SK-N-SH (cell line): ENCODE data around the gene PSMA6. TPM values are rescaled to one million over a fixed set of nuclear protein-coding genes. Genes with fewer than 3 reads are reported as not detected.

Experiments used
- CTCF ChIA-PET: fragments of 300-600, 350-600 bp; formaldehyde crosslinking; extraction: SDS; loops from one replicate; lab custom pipeline; 2021; lab: Yijun Ruan, JAX
- POLR2A ChIA-PET: fragments of 350-600 bp; sonication (Branson Sonifier 250); formaldehyde crosslinking; extraction: SDS; loops from one replicate; lab custom pipeline; 2020; ENCODE audit warnings: antibody characterized with exemption, inconsistent platforms; lab: Yijun Ruan, JAX
- DNase-seq: peaks from one replicate; pipeline ENCODE4 v3.0.0; 2012
- H2AFZ ChIP-seq: fragments of 200-600 bp; sonication (generic); 2 replicates; pipeline ENCODE4 v1.8.1; 2016; ENCODE audit warnings: antibody characterized with exemption, mild to moderate bottlenecking, low read depth
- H3F3A ChIP-seq: fragments of 200-600 bp; sonication (generic); replicated peaks from 2 replicates; pipeline ENCODE3; 2016; ENCODE audit warnings: antibody characterized with exemption, mild to moderate bottlenecking; ENCODE audit not compliant: insufficient read depth
- H3K27ac ChIP-seq, 2 experiments: fragments of 200-500 bp in 1 of 2; fragments of 200-600 bp in 1 of 2; sonication (Bioruptor generic) in 1 of 2; sonication (generic), shearing (Covaris generic) in 1 of 2; 2 replicates each; pipeline versions ENCODE4 v1.5.1 to v1.6.1; 2014 to 2016; ENCODE audit warnings: low read depth in 2 of 2, inconsistent platforms in 1 of 2, low read length in 1 of 2, mild to moderate bottlenecking in 1 of 2, mixed read lengths in 1 of 2
- H3K27me3 ChIP-seq: fragments of 200-600 bp; sonication (generic), shearing (Covaris generic); 2 replicates; pipeline ENCODE4 v1.6.1; 2016; ENCODE audit warnings: mixed run types; ENCODE audit not compliant: insufficient read depth
- H3K36me3 ChIP-seq, 2 experiments: fragments of 200-500 bp in 1 of 2; fragments of 200-600 bp in 1 of 2; sonication (Bioruptor generic) in 1 of 2; sonication (generic) in 1 of 2; replicated peaks in 1 of 2; 2 replicates each; pipeline versions ENCODE3 to v1.5.1; 2014 to 2016; ENCODE audit warnings: low read length in 1 of 2, mild to moderate bottlenecking in 1 of 2; ENCODE audit not compliant: insufficient read depth in 2 of 2, control insufficient read depth in 1 of 2
- H3K4me1 ChIP-seq, 2 experiments: fragments of 200-500 bp in 1 of 2; fragments of 200-600 bp in 1 of 2; sonication (Bioruptor generic) in 1 of 2; sonication (generic), shearing (Covaris generic) in 1 of 2; 2 replicates each; pipeline versions ENCODE4 v1.5.1 to v1.6.1; 2014 to 2016; ENCODE audit warnings: low read depth in 1 of 2, low read length in 1 of 2, mixed run types in 1 of 2; ENCODE audit not compliant: insufficient read depth in 2 of 2, control insufficient read depth in 1 of 2
- H3K4me2 ChIP-seq: fragments of 200-600 bp; sonication (generic), shearing (Covaris generic); 2 replicates; pipeline ENCODE4 v1.6.1; 2017; ENCODE audit warnings: mixed run types
- H3K4me3 ChIP-seq, 2 experiments: fragments of 200-500 bp in 1 of 2; fragments of 200-600 bp in 1 of 2; sonication (Bioruptor generic) in 1 of 2; sonication (generic), shearing (Covaris generic) in 1 of 2; 2 replicates each; pipeline versions ENCODE4 v1.5.1 to v1.8.1; 2014 to 2016; ENCODE audit warnings: low read depth in 2 of 2, inconsistent platforms in 1 of 2, low read length in 1 of 2, mild to moderate bottlenecking in 1 of 2, mixed read lengths in 1 of 2, moderate library complexity in 1 of 2
- H3K79me2 ChIP-seq: fragments of 200-600 bp; sonication (generic); 2 replicates; pipeline ENCODE4 v1.8.1; 2017; ENCODE audit warnings: mild to moderate bottlenecking; ENCODE audit not compliant: insufficient read depth
- H3K9ac ChIP-seq: fragments of 200-600 bp; sonication (generic); 2 replicates; pipeline ENCODE4 v1.6.1; 2017; ENCODE audit warnings: mixed run types
- H3K9me2 ChIP-seq: fragments of 200-600 bp; sonication (generic); 2 replicates; pipeline ENCODE4 v1.6.1; 2017; ENCODE audit warnings: mixed run types
- H3K9me3 ChIP-seq: fragments of 200-600 bp; sonication (generic); 2 replicates; pipeline ENCODE4 v1.6.1; 2017; ENCODE audit warnings: mixed run types, mild to moderate bottlenecking, moderate library complexity
- H4K20me1 ChIP-seq: fragments of 200-600 bp; sonication (generic); 2 replicates; pipeline ENCODE4 v1.6.1; 2017; ENCODE audit warnings: mild to moderate bottlenecking, mixed run types; ENCODE audit not compliant: insufficient read depth
- EZH2phosphoT487 ChIP-seq: fragments of 200-600 bp; sonication (generic); IDR thresholded peaks from 2 replicates; pipeline ENCODE4 v1.6.1; 2017; ENCODE audit warnings: low read depth, mixed run types, mild to moderate bottlenecking, antibody characterized with exemption, moderate library complexity, borderline replicate concordance
- FOSL2 ChIP-seq: IDR thresholded peaks from 2 replicates; pipeline ENCODE4 v1.4.0; 2012; ENCODE audit warnings: low read depth, mild to moderate bottlenecking, moderate library complexity, borderline replicate concordance
- FOXM1 ChIP-seq: IDR thresholded peaks from 2 replicates; pipeline ENCODE4 v1.4.0; 2012; ENCODE audit warnings: low read depth, mild to moderate bottlenecking
- GATA2 ChIP-seq: sonication (generic); formaldehyde crosslinking; IDR thresholded peaks from 2 replicates; pipeline ENCODE4 v1.5.0; 2020; ENCODE audit warnings: mild to moderate bottlenecking, missing genetic modification reagents
- JUND ChIP-seq: IDR thresholded peaks from 2 replicates; pipeline ENCODE4 v1.4.0; 2012
- RFX5 ChIP-seq: IDR thresholded peaks from 2 replicates; pipeline ENCODE4 v1.6.1; 2012; ENCODE audit warnings: mild to moderate bottlenecking, improper control_type of control experiment, low read length
- RXRA ChIP-seq: IDR thresholded peaks from 2 replicates; pipeline ENCODE4 v1.4.0; 2012; ENCODE audit warnings: low read depth, mild to moderate bottlenecking, borderline replicate concordance
- WGBS: methylation state at CpG from one replicate; pipeline ENCODE4 v1.1.6; 2017; ENCODE audit warnings: low lambda C conversion rate; 5-methylcytosine and 5-hydroxymethylcytosine counted together
- polyA plus RNA-seq, 3 experiments: library from polyadenylated mRNA; depleted of rRNA; stranded (reverse); fragments of >200 nt; gene quantifications; 2 replicates each; pipeline ENCODE4 v1.2.3, GENCODE V29; 2012
- TF ChIP-seq, protein P1 (sequence below): fragments of 150-350 bp; IDR thresholded peaks from 2 replicates; pipeline ENCODE4 v1.6.1; 2016; ENCODE audit warnings: mild to moderate bottlenecking, low read depth, low read length
- TF ChIP-seq, protein P2 (sequence below): IDR thresholded peaks from 2 replicates; pipeline ENCODE4 v1.4.0; 2012; ENCODE audit warnings: low read depth
- TF ChIP-seq, protein P3 (sequence below): IDR thresholded peaks from 2 replicates; pipeline ENCODE4 v1.4.0; 2012; ENCODE audit warnings: low read depth, borderline replicate concordance
- TF ChIP-seq, protein P4 (sequence below): fragments of 150-350 bp; IDR thresholded peaks from 2 replicates; pipeline ENCODE4 v1.6.1; 2017; ENCODE audit warnings: antibody characterized with exemption, low read length, low read depth, borderline replicate concordance
- TF ChIP-seq, protein P5 (sequence below): fragments of 200-600 bp; sonication (generic); IDR thresholded peaks from 2 replicates; pipeline ENCODE4 v1.6.1; 2017; ENCODE audit warnings: antibody characterized with exemption, mild to moderate bottlenecking, moderate library complexity
- TF ChIP-seq, protein P6 (sequence below): IDR thresholded peaks from 2 replicates; pipeline ENCODE4 v1.6.1; 2012; ENCODE audit warnings: mild to moderate bottlenecking, low read depth, low read length, moderate library complexity

The PSMA6 gene
- polyA plus RNA-seq, 1 of the 3 experiments (the other 2 are of a cell fraction) = 174 TPM

DNA sequence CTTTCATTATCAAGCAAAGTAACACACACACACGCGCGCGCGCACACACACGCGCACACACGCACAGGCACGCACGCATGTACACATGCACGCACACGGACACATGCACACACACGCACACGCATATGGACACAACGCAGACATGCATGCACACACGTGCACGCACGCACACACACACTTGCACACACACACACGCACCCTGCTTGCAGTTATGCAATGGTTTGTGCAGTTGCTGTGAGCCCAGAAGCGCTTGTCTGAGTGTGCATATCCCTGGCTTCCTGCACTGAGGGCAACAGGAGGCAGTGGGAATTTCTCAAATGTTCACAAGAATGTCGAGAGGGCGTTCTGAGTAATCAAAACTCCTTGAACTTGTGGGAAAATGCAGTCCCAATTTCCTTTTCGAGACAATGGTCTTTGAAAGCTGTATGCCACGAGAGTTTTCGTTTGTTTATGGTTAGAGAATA, 70.8 kb downstream of the PSMA6 start:
- no peaks in the 10 kb centered on the region for H3K27me3 ChIP-seq
- H3K36me3 ChIP-seq = no peaks in the 10 kb centered on the region
- ChIA-PET POLR2A (interaction anchor here (1.2 kb wide), 1 partner anchor 42 kb away, joined by 3 read pairs; the partner anchor contains the start of gene NFKBIA), CTCF (interaction anchor here (0.7 kb wide), 1 partner anchor 1190 kb away, joined by 3 read pairs; no protein-coding TSS in a partner anchor)
- no peak for TF ChIP-seq GATA2 (CRISPR knock-in tag)
- no peak overlapping the region for H3K9ac ChIP-seq
- H3K9me2 ChIP-seq = no peaks in the 10 kb centered on the region
- H3K4me3 ChIP-seq = no peak overlapping the region
- H3F3A ChIP-seq = peaks cover 6% of the 10 kb centered on the region
- no peak for DNase-seq
- no peak overlapping the region for H3K27ac ChIP-seq
- no peaks in the 10 kb centered on the region for H4K20me1 ChIP-seq
- WGBS = 91% methylated on average over 25 of the region's 25 CpGs
- peaks cover 0 to 17% of the 10 kb centered on the region in 2 experiments; a peak in 2 of 4 replicates for H3K4me1 ChIP-seq
- no peaks in the 10 kb centered on the region for H3K79me2 ChIP-seq
- no peak overlapping the region for H3K4me2 ChIP-seq
- H3K9me3 ChIP-seq = no peaks in the 10 kb centered on the region
- 0 out of 2 replicates have a peak overlapping the region, but pooled peaks have one; percentile 62 for H2AFZ ChIP-seq

DNA sequence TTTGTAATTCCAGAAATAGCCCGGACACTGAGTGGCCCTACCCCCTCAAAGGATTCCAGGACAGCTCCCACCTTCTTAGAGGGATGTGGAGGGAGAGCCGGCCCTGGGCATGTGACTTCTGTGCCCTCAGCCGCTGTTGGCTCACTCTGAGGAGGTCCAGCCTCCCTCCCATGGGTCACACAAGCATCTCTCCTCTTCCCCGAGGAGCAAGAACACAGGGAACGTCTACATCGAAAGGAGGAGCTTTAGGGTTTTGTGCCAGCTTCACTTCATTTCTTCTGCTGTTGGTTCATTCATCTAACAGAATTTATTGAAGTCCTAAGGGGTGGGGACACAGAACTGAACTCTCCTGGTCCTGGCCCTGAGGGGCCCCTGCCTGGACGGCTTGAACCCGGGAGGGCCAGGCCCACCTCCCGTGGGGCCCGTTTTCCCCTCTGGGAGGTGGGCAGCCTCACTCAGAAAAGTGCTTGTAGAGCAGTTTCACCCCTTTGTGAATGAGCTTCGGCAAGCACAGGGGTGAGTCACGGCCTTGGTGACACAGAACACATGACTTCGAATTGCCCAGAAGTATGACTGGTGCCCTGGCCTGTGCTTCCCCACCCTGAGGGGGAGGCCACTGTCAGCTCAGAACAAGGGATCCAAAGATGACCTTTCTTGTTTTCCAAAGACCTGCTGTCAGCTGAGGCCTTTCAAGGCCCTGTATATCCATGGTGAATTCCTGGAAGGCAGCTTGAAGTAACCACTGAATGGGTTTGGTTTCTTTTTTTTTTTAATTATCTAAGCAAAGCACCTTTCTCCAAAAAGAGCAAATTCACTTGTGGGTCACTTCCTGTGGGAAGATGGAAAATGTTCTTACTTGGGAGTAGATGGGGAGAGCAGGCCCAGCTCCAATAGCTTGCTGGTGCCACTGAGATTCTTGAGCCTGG, 73.2 kb downstream of the PSMA6 start:
- Histone ChIP-seq H3K27me3 (no peaks in the 10 kb centered on the region), H3K27ac (peak overlapping the region in 1 of 2 experiments; percentile 67; a peak in 2 of 4 replicates), H3K9ac (0 out of 2 replicates have a peak overlapping the region, but pooled peaks have one; percentile 5), H3K36me3 (no peaks in the 10 kb centered on the region), H3K9me2 (no peaks in the 10 kb centered on the region), H3K4me1 (peaks cover 0 to 17% of the 10 kb centered on the region in 2 experiments; a peak in 2 of 4 replicates), H3K4me3 (no peak overlapping the region), H3K4me2 (no peak overlapping the region), H4K20me1 (no peaks in the 10 kb centered on the region), H3K79me2 (no peaks in the 10 kb centered on the region), H3K9me3 (no peaks in the 10 kb centered on the region), H2AFZ (peak overlapping the region; percentile 74), H3F3A (peaks cover 6% of the 10 kb centered on the region)
- no peak for DNase-seq
- WGBS = 37% methylated on average over 10 of the region's 13 CpGs
- ChIA-PET CTCF (no interaction called here), POLR2A (no interaction called here)
- TF ChIP-seq JUND (peak; percentile 72), RXRA (no peak), FOSL2 (peak; percentile 78), EZH2phosphoT487 (no peak), RFX5 (no peak), FOXM1 (no peak), GATA2 (CRISPR knock-in tag) (no peak)
- TF ChIP-seq, protein P1, sequence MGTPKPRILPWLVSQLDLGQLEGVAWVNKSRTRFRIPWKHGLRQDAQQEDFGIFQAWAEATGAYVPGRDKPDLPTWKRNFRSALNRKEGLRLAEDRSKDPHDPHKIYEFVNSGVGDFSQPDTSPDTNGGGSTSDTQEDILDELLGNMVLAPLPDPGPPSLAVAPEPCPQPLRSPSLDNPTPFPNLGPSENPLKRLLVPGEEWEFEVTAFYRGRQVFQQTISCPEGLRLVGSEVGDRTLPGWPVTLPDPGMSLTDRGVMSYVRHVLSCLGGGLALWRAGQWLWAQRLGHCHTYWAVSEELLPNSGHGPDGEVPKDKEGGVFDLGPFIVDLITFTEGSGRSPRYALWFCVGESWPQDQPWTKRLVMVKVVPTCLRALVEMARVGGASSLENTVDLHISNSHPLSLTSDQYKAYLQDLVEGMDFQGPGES = no peak
- TF ChIP-seq, protein P2, sequence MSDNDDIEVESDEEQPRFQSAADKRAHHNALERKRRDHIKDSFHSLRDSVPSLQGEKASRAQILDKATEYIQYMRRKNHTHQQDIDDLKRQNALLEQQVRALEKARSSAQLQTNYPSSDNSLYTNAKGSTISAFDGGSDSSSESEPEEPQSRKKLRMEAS = peak; percentile 95
- TF ChIP-seq, protein P3, sequence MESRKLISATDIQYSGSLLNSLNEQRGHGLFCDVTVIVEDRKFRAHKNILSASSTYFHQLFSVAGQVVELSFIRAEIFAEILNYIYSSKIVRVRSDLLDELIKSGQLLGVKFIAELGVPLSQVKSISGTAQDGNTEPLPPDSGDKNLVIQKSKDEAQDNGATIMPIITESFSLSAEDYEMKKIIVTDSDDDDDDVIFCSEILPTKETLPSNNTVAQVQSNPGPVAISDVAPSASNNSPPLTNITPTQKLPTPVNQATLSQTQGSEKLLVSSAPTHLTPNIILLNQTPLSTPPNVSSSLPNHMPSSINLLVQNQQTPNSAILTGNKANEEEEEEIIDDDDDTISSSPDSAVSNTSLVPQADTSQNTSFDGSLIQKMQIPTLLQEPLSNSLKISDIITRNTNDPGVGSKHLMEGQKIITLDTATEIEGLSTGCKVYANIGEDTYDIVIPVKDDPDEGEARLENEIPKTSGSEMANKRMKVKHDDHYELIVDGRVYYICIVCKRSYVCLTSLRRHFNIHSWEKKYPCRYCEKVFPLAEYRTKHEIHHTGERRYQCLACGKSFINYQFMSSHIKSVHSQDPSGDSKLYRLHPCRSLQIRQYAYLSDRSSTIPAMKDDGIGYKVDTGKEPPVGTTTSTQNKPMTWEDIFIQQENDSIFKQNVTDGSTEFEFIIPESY = no peak
- TF ChIP-seq, protein P4, sequence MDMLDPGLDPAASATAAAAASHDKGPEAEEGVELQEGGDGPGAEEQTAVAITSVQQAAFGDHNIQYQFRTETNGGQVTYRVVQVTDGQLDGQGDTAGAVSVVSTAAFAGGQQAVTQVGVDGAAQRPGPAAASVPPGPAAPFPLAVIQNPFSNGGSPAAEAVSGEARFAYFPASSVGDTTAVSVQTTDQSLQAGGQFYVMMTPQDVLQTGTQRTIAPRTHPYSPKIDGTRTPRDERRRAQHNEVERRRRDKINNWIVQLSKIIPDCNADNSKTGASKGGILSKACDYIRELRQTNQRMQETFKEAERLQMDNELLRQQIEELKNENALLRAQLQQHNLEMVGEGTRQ = no peak
- TF ChIP-seq, protein P5, sequence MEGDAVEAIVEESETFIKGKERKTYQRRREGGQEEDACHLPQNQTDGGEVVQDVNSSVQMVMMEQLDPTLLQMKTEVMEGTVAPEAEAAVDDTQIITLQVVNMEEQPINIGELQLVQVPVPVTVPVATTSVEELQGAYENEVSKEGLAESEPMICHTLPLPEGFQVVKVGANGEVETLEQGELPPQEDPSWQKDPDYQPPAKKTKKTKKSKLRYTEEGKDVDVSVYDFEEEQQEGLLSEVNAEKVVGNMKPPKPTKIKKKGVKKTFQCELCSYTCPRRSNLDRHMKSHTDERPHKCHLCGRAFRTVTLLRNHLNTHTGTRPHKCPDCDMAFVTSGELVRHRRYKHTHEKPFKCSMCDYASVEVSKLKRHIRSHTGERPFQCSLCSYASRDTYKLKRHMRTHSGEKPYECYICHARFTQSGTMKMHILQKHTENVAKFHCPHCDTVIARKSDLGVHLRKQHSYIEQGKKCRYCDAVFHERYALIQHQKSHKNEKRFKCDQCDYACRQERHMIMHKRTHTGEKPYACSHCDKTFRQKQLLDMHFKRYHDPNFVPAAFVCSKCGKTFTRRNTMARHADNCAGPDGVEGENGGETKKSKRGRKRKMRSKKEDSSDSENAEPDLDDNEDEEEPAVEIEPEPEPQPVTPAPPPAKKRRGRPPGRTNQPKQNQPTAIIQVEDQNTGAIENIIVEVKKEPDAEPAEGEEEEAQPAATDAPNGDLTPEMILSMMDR = no peak
- TF ChIP-seq, protein P6, sequence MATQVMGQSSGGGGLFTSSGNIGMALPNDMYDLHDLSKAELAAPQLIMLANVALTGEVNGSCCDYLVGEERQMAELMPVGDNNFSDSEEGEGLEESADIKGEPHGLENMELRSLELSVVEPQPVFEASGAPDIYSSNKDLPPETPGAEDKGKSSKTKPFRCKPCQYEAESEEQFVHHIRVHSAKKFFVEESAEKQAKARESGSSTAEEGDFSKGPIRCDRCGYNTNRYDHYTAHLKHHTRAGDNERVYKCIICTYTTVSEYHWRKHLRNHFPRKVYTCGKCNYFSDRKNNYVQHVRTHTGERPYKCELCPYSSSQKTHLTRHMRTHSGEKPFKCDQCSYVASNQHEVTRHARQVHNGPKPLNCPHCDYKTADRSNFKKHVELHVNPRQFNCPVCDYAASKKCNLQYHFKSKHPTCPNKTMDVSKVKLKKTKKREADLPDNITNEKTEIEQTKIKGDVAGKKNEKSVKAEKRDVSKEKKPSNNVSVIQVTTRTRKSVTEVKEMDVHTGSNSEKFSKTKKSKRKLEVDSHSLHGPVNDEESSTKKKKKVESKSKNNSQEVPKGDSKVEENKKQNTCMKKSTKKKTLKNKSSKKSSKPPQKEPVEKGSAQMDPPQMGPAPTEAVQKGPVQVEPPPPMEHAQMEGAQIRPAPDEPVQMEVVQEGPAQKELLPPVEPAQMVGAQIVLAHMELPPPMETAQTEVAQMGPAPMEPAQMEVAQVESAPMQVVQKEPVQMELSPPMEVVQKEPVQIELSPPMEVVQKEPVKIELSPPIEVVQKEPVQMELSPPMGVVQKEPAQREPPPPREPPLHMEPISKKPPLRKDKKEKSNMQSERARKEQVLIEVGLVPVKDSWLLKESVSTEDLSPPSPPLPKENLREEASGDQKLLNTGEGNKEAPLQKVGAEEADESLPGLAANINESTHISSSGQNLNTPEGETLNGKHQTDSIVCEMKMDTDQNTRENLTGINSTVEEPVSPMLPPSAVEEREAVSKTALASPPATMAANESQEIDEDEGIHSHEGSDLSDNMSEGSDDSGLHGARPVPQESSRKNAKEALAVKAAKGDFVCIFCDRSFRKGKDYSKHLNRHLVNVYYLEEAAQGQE = no peak
